OCI-LY3 (cell line): Measurements from ENCODE around the gene SLC12A7.

Experiments used
- CTCF ChIP-seq: fragments of 200-600, 300-600 bp; sonication (generic); IDR thresholded peaks from 2 replicates; pipeline ENCODE4 v1.5.1; 2014; ENCODE audit warnings: antibody characterized with exemption, low read length, low read depth
- EZH2phosphoT487 ChIP-seq: fragments of 200-600 bp; shearing (Covaris generic); IDR thresholded peaks from 2 replicates; pipeline ENCODE4 v1.6.1; 2018; ENCODE audit warnings: antibody characterized with exemption, mixed run types, low read depth

GRCh38 chr5:1091632-1092031 lies 20.2 kb downstream of the SLC12A7 start:
- no peak for TF ChIP-seq CTCF
- no peak for TF ChIP-seq EZH2phosphoT487
